Vagina (tissue), 2 donors: ENCODE results near the gene VTCN1. TPM values are rescaled to one million over a fixed set of nuclear protein-coding genes. Genes with fewer than 3 reads are reported as not detected.

Experiments
- DNase-seq, 2 donors: peaks; one replicate each; pipeline ENCODE4 v3.0.0-alpha.2; 2017; ENCODE audit errors: extremely low spot score in 2 of 2
- H3K27ac ChIP-seq: fragments of 200-600 bp; sonication (generic); one replicate; pipeline ENCODE4 v1.5.1; 2019
- H3K27me3 ChIP-seq: fragments of 200-600 bp; sonication (generic); one replicate; pipeline ENCODE4 v1.5.1; 2019
- H3K36me3 ChIP-seq, 2 donors: fragments of 200-600 bp; sonication (generic); one replicate each; pipeline ENCODE4 v1.5.1; 2017 to 2019
- H3K4me1 ChIP-seq: fragments of 200-600 bp; sonication (generic); one replicate; pipeline ENCODE4 v1.5.1; 2019
- H3K4me3 ChIP-seq, 2 donors: fragments of 200-600 bp; sonication (generic); 1 replicate in 1 of 2; 2 replicates in 1 of 2; pipeline ENCODE4 v1.5.1; 2016 to 2019
- H3K9me3 ChIP-seq: fragments of 200-600 bp; sonication (generic); one replicate; pipeline ENCODE4 v1.5.1; 2019
- POLR2A ChIP-seq, 2 donors: fragments of 450-650 bp; IDR thresholded peaks; one replicate each; pipeline ENCODE4 v1.6.1; 2017; ENCODE audit warnings: antibody characterized with exemption in 2 of 2, mild to moderate bottlenecking in 2 of 2, moderate library complexity in 2 of 2
- POLR2AphosphoS5 ChIP-seq, 2 donors: sonication (generic); formaldehyde crosslinking; IDR thresholded peaks; one replicate each; pipeline ENCODE4 v1.9.0; 2017; ENCODE audit warnings: antibody characterized with exemption in 2 of 2, mild to moderate bottlenecking in 2 of 2, low read depth in 1 of 2; ENCODE audit not compliant: insufficient read depth in 1 of 2
- intact Hi-C: fragments of 100-400 bp; cut with DNase I; formaldehyde crosslinking; loops from one replicate; pipeline ENCODE4 v1.15.1; 2023
- total RNA-seq: library from RNA; depleted of rRNA; stranded (reverse); fragments of >200 nt; gene quantifications from one replicate; pipeline ENCODE4 v1.2.3, GENCODE V29; 2016
- TF ChIP-seq, protein P1 (sequence below), 3 experiments: fragments of 450-650 bp in 2 of 3; fragments of 200-600 bp in 1 of 3; sonication (generic) in 1 of 3; IDR thresholded peaks; one replicate each; pipeline ENCODE4 v1.5.1; 2017 to 2019; ENCODE audit warnings: antibody characterized with exemption in 3 of 3, mild to moderate bottlenecking in 2 of 3, moderate library complexity in 2 of 3

The VTCN1 gene
- total RNA-seq, 1 donor from 2014 or later, result not detected

DNA sequence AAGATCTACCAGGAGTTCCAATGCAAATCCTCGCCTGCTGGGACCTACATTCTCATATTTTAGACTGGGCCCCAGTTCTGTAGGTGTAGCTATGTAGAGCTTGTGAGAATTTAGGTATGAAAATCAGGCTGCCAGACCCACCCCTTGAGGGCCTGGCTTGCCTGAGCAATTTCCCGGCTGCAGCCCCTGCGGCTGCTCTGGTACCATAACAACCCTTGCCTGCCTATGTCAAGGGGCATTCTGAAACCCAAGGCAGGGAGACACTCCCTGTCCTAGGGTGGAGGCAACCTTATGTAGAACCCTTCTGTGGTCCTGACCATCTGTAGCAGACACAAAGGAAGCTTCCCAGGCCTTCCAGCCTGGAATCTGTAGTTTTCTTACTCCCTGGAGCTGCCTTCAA is 28.4 kb downstream of the VTCN1 start:
- no peak for DNase-seq
- intact Hi-C loops, result no loop called here
- no peaks in the 10 kb centered on the region for H3K9me3 ChIP-seq
- TF ChIP-seq, protein P1, sequence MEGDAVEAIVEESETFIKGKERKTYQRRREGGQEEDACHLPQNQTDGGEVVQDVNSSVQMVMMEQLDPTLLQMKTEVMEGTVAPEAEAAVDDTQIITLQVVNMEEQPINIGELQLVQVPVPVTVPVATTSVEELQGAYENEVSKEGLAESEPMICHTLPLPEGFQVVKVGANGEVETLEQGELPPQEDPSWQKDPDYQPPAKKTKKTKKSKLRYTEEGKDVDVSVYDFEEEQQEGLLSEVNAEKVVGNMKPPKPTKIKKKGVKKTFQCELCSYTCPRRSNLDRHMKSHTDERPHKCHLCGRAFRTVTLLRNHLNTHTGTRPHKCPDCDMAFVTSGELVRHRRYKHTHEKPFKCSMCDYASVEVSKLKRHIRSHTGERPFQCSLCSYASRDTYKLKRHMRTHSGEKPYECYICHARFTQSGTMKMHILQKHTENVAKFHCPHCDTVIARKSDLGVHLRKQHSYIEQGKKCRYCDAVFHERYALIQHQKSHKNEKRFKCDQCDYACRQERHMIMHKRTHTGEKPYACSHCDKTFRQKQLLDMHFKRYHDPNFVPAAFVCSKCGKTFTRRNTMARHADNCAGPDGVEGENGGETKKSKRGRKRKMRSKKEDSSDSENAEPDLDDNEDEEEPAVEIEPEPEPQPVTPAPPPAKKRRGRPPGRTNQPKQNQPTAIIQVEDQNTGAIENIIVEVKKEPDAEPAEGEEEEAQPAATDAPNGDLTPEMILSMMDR (IDR thresholded peaks at IDR 0.05), result no peak
- TF ChIP-seq POLR2A (IDR thresholded peaks at IDR 0.05) (no peak), POLR2AphosphoS5 (IDR thresholded peaks at IDR 0.05; ENCODE audit: insufficient read depth in 1 of 2, low read depth in 1 of 2) (no peak)
- H3K27ac ChIP-seq, result no peak overlapping the region
- no peak overlapping the region for H3K4me3 ChIP-seq
- no peaks in the 10 kb centered on the region for H3K4me1 ChIP-seq
- H3K36me3 ChIP-seq, result no peaks in the 10 kb centered on the region
- no peaks in the 10 kb centered on the region for H3K27me3 ChIP-seq

DNA sequence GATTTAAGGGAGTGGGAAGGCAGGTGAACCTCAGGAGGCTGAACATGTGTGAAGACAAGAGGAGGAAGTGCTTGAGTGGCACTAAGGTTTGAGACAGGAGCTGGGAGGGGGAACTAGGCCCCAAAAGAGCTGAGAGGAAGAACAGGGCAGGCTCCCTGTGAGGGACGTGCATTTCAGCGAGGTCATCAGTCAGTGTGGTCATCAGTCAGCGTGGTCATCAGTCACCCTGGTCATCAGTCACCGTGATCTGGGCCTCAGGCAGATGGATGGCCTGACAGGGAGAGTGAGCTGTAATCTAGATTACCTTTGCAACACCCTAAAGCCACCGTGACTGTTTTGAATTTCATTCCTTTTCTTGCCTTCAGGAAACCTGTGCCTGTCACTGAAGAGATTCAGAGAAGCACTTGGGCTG is 29.1 kb downstream of the VTCN1 start:
- intact Hi-C loops, result no loop called here
- H3K27me3 ChIP-seq, result no peaks in the 10 kb centered on the region
- TF ChIP-seq POLR2AphosphoS5 (IDR thresholded peaks at IDR 0.05; ENCODE audit: insufficient read depth in 1 of 2, low read depth in 1 of 2), result no peak
- TF ChIP-seq, protein P1 (IDR thresholded peaks at IDR 0.05), result no peak
- TF ChIP-seq POLR2A (IDR thresholded peaks at IDR 0.05), result no peak
- H3K4me3 ChIP-seq, result no peak overlapping the region
- no peaks in the 10 kb centered on the region for H3K36me3 ChIP-seq
- H3K27ac ChIP-seq, result no peak overlapping the region
- H3K4me1 ChIP-seq, result no peaks in the 10 kb centered on the region
- DNase-seq, result no peak
- no peaks in the 10 kb centered on the region for H3K9me3 ChIP-seq

DNA sequence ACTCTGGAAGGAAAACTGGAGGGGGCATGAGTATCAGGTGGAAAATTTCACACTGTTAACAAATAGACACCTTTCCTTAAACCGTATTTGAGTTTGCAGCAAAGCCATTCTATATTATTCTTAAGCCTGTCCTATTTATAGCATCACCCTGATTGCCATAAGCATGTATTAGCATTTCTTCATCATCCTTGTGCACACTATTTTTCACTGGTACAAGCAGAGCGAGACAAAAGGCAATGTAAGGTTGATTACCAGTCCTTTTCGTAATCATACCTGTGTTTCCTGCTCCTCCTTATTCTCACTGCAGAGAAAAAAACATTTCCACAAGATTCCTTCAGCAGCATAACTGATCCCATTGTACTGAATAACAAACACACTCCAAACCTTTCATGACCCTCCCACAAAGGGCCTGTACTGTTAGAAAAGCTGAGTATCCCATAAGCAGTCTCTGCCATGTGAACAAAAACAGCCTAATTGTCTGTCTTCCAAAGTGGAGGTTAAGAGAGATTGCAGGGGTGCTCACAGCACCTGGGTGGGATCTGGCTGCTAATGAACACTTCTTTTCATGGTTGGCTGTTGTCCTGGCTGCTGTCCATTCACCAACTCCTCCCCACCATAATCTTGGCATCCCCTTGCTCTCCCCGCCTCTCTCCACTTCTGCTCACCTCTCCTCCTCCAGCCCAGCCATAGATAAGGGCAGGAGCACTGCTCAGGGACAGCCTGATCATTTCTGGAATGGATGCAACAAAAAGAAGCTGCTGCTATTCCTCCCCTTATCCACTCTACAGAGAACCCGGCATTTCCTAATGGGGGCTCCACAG is 30.4 kb downstream of the VTCN1 start:
- Histone ChIP-seq H3K4me3 (no peak overlapping the region), H3K4me1 (no peaks in the 10 kb centered on the region), H3K27me3 (no peaks in the 10 kb centered on the region), H3K27ac (no peak overlapping the region), H3K9me3 (no peaks in the 10 kb centered on the region), H3K36me3 (no peaks in the 10 kb centered on the region)
- intact Hi-C loops, result no loop called here
- TF ChIP-seq POLR2A (IDR thresholded peaks at IDR 0.05), result no peak
- DNase-seq, result no peak

DNA sequence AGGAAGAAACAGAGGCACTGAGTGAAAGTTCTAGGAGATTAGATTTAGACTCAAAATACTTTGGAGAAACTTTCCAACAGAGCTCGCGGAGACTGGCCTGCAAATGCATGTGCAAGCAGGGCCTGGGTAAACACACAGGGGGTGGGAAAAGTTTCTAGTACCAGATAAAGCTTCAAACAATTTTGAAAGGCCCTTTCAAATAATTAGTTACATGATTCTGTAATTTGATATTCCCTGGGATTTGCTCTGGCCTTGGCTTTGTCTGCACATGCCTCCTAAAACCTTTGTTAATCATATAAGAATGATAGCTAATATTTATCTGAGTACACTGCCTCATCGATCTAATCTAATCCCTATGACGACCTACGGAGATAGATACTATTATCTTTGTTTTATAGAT is 31.3 kb downstream of the VTCN1 start:
- Histone ChIP-seq H3K36me3 (no peaks in the 10 kb centered on the region), H3K27me3 (no peaks in the 10 kb centered on the region), H3K4me1 (no peaks in the 10 kb centered on the region), H3K4me3 (no peak overlapping the region), H3K27ac (no peak overlapping the region), H3K9me3 (no peaks in the 10 kb centered on the region)
- no peak for DNase-seq
- TF ChIP-seq, protein P1 (IDR thresholded peaks at IDR 0.05), result no peak
- TF ChIP-seq POLR2AphosphoS5 (IDR thresholded peaks at IDR 0.05; ENCODE audit: insufficient read depth in 1 of 2, low read depth in 1 of 2) (no peak), POLR2A (IDR thresholded peaks at IDR 0.05) (no peak)
- intact Hi-C loops, result no loop called here

DNA sequence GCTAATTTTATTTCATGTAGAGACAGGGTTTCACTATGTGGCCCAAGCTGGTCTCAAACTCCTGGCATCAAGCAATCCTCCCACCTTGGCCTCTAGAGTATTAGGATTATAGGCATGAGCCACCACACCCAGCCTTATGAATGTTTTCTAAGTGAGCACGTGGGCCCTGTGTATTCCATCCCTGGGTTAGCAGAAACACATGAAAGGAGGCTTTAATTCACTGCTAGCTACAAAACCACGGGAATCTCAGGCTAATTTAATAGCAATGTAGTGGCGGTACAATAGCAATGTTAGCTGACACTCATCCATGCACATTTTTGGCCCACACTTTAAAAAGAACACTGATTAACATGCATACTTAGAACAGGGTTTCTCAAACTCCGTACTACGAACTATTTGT is 32.0 kb downstream of the VTCN1 start:
- intact Hi-C loops, result no loop called here
- Histone ChIP-seq H3K9me3 (no peaks in the 10 kb centered on the region), H3K4me3 (no peak overlapping the region), H3K27ac (no peak overlapping the region), H3K4me1 (no peaks in the 10 kb centered on the region), H3K36me3 (no peaks in the 10 kb centered on the region), H3K27me3 (no peaks in the 10 kb centered on the region)
- TF ChIP-seq, protein P1 (IDR thresholded peaks at IDR 0.05), result no peak
- no peak for TF ChIP-seq POLR2A (IDR thresholded peaks at IDR 0.05)
- DNase-seq, result no peak
